ENCODE measurements around the gene XYLT2. TPM values are rescaled to one million over a fixed set of nuclear protein-coding genes. Genes with fewer than 3 reads are reported as not detected.

Gene XYLT2
- total RNA-seq, 1 donor from 2014 or later = 21.4 TPM

- DNase-seq = no peak
- ChIA-PET CTCF (no interaction called here), POLR2A (no interaction called here)
- Mint-ChIP-seq H3K27me3 (peaks cover 3% of the 10 kb centered on the region), H3K27ac (no peak overlapping the region), H3K4me3 (no peak overlapping the region), H3K36me3 (ENCODE audit: low read depth) (no peaks in the 10 kb centered on the region), H3K9me3 (no peaks in the 10 kb centered on the region), H3K4me1 (no peaks in the 10 kb centered on the region)
- TF ChIP-seq, protein P1, sequence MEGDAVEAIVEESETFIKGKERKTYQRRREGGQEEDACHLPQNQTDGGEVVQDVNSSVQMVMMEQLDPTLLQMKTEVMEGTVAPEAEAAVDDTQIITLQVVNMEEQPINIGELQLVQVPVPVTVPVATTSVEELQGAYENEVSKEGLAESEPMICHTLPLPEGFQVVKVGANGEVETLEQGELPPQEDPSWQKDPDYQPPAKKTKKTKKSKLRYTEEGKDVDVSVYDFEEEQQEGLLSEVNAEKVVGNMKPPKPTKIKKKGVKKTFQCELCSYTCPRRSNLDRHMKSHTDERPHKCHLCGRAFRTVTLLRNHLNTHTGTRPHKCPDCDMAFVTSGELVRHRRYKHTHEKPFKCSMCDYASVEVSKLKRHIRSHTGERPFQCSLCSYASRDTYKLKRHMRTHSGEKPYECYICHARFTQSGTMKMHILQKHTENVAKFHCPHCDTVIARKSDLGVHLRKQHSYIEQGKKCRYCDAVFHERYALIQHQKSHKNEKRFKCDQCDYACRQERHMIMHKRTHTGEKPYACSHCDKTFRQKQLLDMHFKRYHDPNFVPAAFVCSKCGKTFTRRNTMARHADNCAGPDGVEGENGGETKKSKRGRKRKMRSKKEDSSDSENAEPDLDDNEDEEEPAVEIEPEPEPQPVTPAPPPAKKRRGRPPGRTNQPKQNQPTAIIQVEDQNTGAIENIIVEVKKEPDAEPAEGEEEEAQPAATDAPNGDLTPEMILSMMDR (IDR thresholded peaks at IDR 0.05) = no peak
- intact Hi-C loops (cut with micrococcal nuclease) = no loop called here
- no peak for ATAC-seq (ENCODE audit: low read depth)
These were observed 26.5 kb upstream of the XYLT2 start for GRCh38 chr17:50319306-50320004.

- TF ChIP-seq, protein P1 (IDR thresholded peaks at IDR 0.05) = no peak
- DNase-seq (no peak), ATAC-seq (ENCODE audit: low read depth) (no peak)
- Mint-ChIP-seq H3K27ac (no peak overlapping the region), H3K4me1 (no peaks in the 10 kb centered on the region), H3K27me3 (no peaks in the 10 kb centered on the region), H3K36me3 (ENCODE audit: low read depth) (no peaks in the 10 kb centered on the region), H3K4me3 (no peak overlapping the region), H3K9me3 (no peaks in the 10 kb centered on the region)
- ChIA-PET CTCF (no interaction called here), POLR2A (no interaction called here)
- intact Hi-C loops (cut with micrococcal nuclease) = no loop called here
These were observed 23.7 kb upstream of the XYLT2 start for GRCh38 chr17:50322271-50322670.

GRCh38 chr17:50323060-50323459 lies 22.9 kb upstream of the XYLT2 start:
- Mint-ChIP-seq H3K4me1 (no peaks in the 10 kb centered on the region), H3K27ac (no peak overlapping the region), H3K36me3 (ENCODE audit: low read depth) (no peaks in the 10 kb centered on the region), H3K9me3 (no peaks in the 10 kb centered on the region), H3K4me3 (no peak overlapping the region), H3K27me3 (no peaks in the 10 kb centered on the region)
- DNase-seq = no peak
- POLR2A ChIA-PET = no interaction called here
- ATAC-seq (ENCODE audit: low read depth) = no peak
- TF ChIP-seq, protein P1 (IDR thresholded peaks at IDR 0.05) = no peak
- intact Hi-C loops (cut with micrococcal nuclease) = no loop called here
- CTCF ChIA-PET = no interaction called here

DNA sequence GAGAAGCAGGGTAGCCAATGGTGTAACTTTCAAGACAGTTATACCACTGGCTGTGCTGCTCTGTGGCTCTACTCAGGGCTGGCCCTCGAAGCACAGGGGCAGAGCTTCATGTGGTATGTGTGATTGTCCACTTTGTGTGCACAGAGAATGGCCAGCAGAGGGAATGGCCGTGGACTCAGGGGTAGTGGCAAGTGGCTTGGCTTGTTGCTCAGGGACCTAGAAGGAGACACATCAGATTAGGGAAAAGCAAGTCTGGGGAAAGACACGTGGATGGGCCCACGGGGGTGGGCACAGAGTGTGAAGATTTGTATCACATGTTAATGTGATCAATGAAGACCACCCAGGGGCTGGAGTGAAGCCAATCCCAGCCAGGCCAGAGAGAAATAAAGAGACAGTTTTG lies 20.0 kb upstream of the XYLT2 start:
- H3K36me3 Mint-ChIP-seq (ENCODE audit: low read depth) = no peaks in the 10 kb centered on the region
- no peaks in the 10 kb centered on the region for H3K4me1 Mint-ChIP-seq
- ATAC-seq (ENCODE audit: low read depth) (no peak), DNase-seq (no peak)
- TF ChIP-seq, protein P1 (IDR thresholded peaks at IDR 0.05) = no peak
- no peak overlapping the region for H3K27ac Mint-ChIP-seq
- H3K9me3 Mint-ChIP-seq = no peaks in the 10 kb centered on the region
- intact Hi-C loops (cut with micrococcal nuclease) = no loop called here
- ChIA-PET POLR2A (no interaction called here), CTCF (no interaction called here)
- H3K27me3 Mint-ChIP-seq = peaks cover 6% of the 10 kb centered on the region
- H3K4me3 Mint-ChIP-seq = no peak overlapping the region

- ATAC-seq (ENCODE audit: low read depth) (no peak), DNase-seq (no peak)
- ChIA-PET POLR2A (no interaction called here), CTCF (no interaction called here)
- Mint-ChIP-seq H3K4me1 (no peaks in the 10 kb centered on the region), H3K9me3 (no peaks in the 10 kb centered on the region), H3K36me3 (ENCODE audit: low read depth) (no peaks in the 10 kb centered on the region), H3K27me3 (peaks cover 6% of the 10 kb centered on the region), H3K27ac (no peak overlapping the region), H3K4me3 (no peak overlapping the region)
- intact Hi-C loops (cut with micrococcal nuclease) = no loop called here
- TF ChIP-seq, protein P1 (IDR thresholded peaks at IDR 0.05) = no peak
These were observed 19.0 kb upstream of the XYLT2 start for GRCh38 chr17:50326831-50327364.
